ENCODE data around the gene NONO.

GRCh38 chrX:71236836-71237235, 46.6 kb upstream of the NONO start:
- TF ChIP-seq CTCF (IDR thresholded peaks at IDR 0.05; ENCODE audit: low read depth, low read length) (no peak), EZH2phosphoT487 (IDR thresholded peaks at IDR 0.05; ENCODE audit: low read depth) (no peak)

Data from OCI-LY3 (cell line).